MM.1S (cell line): ENCODE results near the gene PALB2.

Experiments
- CTCF ChIP-seq: fragments of 300-600 bp; sonication (generic); IDR thresholded peaks from 2 replicates; pipeline ENCODE4 v1.5.1; 2016; ENCODE audit warnings: antibody characterized with exemption, low read length, mixed read lengths
- EZH2 ChIP-seq: fragments of 300-600 bp; sonication (generic); optimal IDR thresholded peaks from 2 replicates; pipeline ENCODE3; 2017; ENCODE audit warnings: low read depth, mild to moderate bottlenecking, antibody characterized with exemption, low read length, mixed read lengths
- EZH2phosphoT487 ChIP-seq: fragments of 300-600 bp; sonication (generic); IDR thresholded peaks from 2 replicates; pipeline ENCODE4 v1.6.1; 2018; ENCODE audit warnings: antibody characterized with exemption, low read length

GRCh38 chr16:23670137-23670776 lies 29.1 kb upstream of the PALB2 start:
- TF ChIP-seq EZH2: no peak
- no peak for TF ChIP-seq CTCF
- no peak for TF ChIP-seq EZH2phosphoT487
